Neural crest cell (in vitro differentiated cells): ENCODE measurements around the gene AP3M1. TPM values are rescaled to one million over a fixed set of nuclear protein-coding genes. Genes with fewer than 3 reads are reported as not detected.

ENCODE experiments used
- DNase-seq: peaks from one replicate; pipeline ENCODE4 v3.0.0; 2021; ENCODE audit warnings: low read depth, mixed read lengths, low spot score
- H3K27ac Mint-ChIP-seq: one replicate; pipeline ENCODE4 v1.8.0; 2021; ENCODE audit warnings: mild to moderate bottlenecking, mixed read lengths; ENCODE audit not compliant: unreplicated experiment
- H3K27me3 Mint-ChIP-seq: 2 replicates; pipeline ENCODE4 v1.8.0; 2021; ENCODE audit warnings: low read depth, mild to moderate bottlenecking, mixed read lengths
- H3K36me3 Mint-ChIP-seq: 2 replicates; pipeline ENCODE4 v1.8.0; 2021; ENCODE audit warnings: low read depth, mild to moderate bottlenecking, mixed read lengths
- H3K4me1 Mint-ChIP-seq: 2 replicates; pipeline ENCODE4 v1.8.0; 2021; ENCODE audit warnings: mixed read lengths
- H3K4me3 Mint-ChIP-seq: one replicate; pipeline ENCODE4 v1.8.0; 2021; ENCODE audit warnings: mild to moderate bottlenecking, mixed read lengths
- H3K9me3 Mint-ChIP-seq: 2 replicates; pipeline ENCODE4 v1.8.0; 2021; ENCODE audit warnings: mixed read lengths
- long read RNA-seq: library from polyadenylated mRNA; unstranded; transcript quantifications from one replicate; pipeline ENCODE4 v2.0.0, GENCODE V29; 2020
- total RNA-seq: library from RNA; stranded (reverse); gene quantifications from 2 replicates; pipeline ENCODE4 v1.2.1, GENCODE V29; 2021
- TF ChIP-seq, protein P1 (sequence below): fragments of 200-600 bp; sonication (generic); conservative IDR thresholded peaks from 2 replicates; pipeline ENCODE4 v1.5.0; 2021; ENCODE audit warnings: antibody characterized with exemption, mild to moderate bottlenecking

AP3M1 gene, protein sequence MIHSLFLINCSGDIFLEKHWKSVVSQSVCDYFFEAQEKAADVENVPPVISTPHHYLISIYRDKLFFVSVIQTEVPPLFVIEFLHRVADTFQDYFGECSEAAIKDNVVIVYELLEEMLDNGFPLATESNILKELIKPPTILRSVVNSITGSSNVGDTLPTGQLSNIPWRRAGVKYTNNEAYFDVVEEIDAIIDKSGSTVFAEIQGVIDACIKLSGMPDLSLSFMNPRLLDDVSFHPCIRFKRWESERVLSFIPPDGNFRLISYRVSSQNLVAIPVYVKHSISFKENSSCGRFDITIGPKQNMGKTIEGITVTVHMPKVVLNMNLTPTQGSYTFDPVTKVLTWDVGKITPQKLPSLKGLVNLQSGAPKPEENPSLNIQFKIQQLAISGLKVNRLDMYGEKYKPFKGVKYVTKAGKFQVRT
- 69.5 and 73.1 TPM in 2 replicates for total RNA-seq
- long read RNA-seq, full-length matches to known transcripts = 84 of 107 reads
- long read RNA-seq, partial matches to known transcripts = 6 of 107 reads
- long read RNA-seq, other reads (novel, unspliced or antisense) = 17 of 107 reads

DNA sequence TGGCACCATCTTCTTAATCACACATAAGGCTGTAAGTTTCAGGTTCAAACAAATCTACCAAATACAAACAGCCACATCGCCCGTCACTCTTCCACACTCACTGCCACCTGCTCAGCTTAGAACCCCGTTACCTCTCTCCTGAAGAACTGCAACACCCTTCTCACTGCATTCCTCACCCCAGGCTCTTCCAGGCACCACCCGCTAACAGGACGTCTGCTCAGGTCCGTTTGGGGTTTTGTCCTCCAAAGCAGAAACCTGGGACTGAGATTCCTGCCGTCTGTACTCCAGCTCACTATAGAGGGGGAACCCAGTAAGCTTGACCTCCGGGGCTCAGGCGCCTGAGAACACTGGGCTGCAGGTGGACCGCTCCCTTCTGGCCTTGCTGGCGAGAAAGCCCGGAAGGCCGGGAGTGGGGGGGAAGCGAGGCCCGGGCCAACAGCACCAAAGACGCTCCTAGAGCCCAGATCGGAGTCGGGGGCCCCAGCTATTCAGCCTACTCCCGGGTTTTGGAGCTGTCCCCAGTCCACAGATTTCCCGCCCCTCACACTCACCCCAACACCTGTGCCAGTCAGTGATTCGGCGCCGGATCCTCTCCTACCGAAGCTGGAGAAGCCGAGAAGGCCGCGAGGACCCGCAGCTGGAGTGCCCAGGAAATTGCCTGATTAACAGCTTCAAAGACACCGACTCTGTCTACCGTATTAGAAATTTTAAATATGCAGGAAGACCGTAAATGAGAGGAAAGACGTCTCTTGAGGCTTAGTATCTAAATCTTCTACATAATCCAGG lies at the start of gene AP3M1:
Gene AP3M1 (minus strand): TSS at position 625 of the 786 bp plus-strand sequence. CDS start 12,449 bp downstream, outside the sequence.
- no peak within 1 kb of the TSS for H3K27ac Mint-ChIP-seq
- no peak within 1 kb of the TSS for H3K4me3 Mint-ChIP-seq
- no peak for DNase-seq
- H3K27me3 Mint-ChIP-seq = no peaks in the 10 kb centered on the region
- peaks cover 37% of the 10 kb centered on the region for H3K4me1 Mint-ChIP-seq
- H3K36me3 Mint-ChIP-seq = no peaks in the 10 kb centered on the region
- no peaks in the 10 kb centered on the region for H3K9me3 Mint-ChIP-seq
- TF ChIP-seq, protein P1, sequence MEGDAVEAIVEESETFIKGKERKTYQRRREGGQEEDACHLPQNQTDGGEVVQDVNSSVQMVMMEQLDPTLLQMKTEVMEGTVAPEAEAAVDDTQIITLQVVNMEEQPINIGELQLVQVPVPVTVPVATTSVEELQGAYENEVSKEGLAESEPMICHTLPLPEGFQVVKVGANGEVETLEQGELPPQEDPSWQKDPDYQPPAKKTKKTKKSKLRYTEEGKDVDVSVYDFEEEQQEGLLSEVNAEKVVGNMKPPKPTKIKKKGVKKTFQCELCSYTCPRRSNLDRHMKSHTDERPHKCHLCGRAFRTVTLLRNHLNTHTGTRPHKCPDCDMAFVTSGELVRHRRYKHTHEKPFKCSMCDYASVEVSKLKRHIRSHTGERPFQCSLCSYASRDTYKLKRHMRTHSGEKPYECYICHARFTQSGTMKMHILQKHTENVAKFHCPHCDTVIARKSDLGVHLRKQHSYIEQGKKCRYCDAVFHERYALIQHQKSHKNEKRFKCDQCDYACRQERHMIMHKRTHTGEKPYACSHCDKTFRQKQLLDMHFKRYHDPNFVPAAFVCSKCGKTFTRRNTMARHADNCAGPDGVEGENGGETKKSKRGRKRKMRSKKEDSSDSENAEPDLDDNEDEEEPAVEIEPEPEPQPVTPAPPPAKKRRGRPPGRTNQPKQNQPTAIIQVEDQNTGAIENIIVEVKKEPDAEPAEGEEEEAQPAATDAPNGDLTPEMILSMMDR = no peak

DNA sequence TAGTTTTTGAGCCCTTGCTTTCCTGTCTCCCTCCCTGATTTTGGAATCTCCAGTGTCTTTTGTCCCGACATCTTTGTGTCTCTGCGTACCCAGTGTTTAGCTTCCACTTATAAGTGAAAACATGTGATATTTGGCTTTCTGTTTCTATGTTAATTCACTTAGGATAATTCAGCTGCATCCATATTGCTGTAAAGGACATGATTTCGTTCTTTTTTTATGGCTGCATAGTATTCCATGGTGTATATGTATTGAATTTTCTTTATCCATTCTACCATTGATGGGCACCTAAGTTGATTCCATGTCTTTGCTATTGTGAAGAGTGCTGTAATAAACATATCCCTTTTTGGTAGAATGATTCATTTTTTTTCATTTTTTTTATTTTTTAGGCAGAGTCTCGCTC lies 48.7 kb upstream of the AP3M1 start:
- H3K27ac Mint-ChIP-seq = no peak overlapping the region
- no peak for DNase-seq
- H3K36me3 Mint-ChIP-seq = no peaks in the 10 kb centered on the region
- H3K9me3 Mint-ChIP-seq = peaks cover 3% of the 10 kb centered on the region
- no peaks in the 10 kb centered on the region for H3K4me1 Mint-ChIP-seq
- no peak overlapping the region for H3K4me3 Mint-ChIP-seq
- H3K27me3 Mint-ChIP-seq = no peaks in the 10 kb centered on the region
- TF ChIP-seq, protein P1 = no peak

DNA sequence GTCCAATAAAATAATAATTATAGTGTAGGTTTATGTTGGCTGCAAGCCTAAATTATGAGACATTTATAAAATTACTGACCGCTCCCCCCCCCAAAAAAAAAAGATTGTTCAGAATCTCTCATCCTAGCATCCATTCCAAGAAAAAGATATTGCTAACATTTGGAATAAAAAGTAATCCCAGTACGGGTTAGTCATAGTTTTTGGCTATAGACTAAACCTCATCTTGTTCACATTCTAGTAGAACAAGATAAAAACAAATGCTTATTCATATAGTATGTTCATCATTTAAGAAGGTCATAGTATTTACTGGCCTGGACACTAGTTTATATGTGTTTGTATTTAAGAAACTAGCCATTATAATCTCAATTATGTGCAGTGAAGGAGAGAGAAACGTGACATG lies 44.4 kb upstream of the AP3M1 start:
- Mint-ChIP-seq H3K4me1 (peaks cover 6% of the 10 kb centered on the region), H3K4me3 (no peak overlapping the region), H3K36me3 (no peaks in the 10 kb centered on the region), H3K9me3 (peaks cover 3% of the 10 kb centered on the region), H3K27ac (no peak overlapping the region), H3K27me3 (no peaks in the 10 kb centered on the region)
- TF ChIP-seq, protein P1 = no peak
- DNase-seq = no peak

DNA sequence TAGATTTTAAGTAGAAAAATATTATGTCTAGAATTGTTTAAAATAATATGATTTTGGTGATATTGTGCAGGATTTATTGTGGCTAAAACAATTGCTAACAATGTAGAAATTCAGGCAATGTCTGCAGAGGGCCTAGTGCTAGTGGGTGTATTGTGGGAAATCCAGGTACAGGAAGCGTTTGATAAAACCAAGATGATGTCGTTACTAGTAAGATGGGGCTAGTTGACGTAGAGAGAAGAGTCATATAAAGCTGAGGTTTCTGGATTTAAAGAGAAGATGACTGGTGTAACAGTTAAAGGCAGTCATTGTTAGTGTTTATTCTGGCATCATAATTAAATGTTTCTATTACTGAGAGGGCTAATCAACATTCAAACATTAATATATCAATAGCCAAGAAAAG lies 43.9 kb upstream of the AP3M1 start:
- Mint-ChIP-seq H3K36me3 (no peaks in the 10 kb centered on the region), H3K9me3 (peaks cover 3% of the 10 kb centered on the region), H3K27ac (no peak overlapping the region), H3K4me3 (no peak overlapping the region), H3K27me3 (no peaks in the 10 kb centered on the region), H3K4me1 (peaks cover 10% of the 10 kb centered on the region)
- DNase-seq = no peak
- TF ChIP-seq, protein P1 = no peak

DNA sequence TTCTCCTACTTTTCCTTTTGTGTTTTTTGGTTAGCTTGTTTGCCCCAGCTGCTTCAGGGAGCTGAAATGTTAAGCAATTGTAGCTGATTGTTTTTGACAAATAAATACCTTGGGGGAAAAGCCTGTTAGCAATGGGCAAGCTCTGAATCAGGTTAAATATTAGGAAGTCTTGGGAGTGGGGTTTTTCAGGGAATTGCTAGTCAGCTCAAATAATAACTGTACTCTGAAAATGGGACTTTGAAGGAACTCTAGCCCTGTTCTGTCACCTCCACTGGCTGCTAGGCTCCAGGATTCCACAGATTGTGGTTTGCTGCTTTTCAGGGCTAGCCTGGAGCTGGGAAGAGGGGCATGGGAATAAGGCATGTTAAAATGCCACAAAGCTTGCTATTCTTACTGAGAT lies 39.9 kb upstream of the AP3M1 start:
- TF ChIP-seq, protein P1 = no peak
- no peaks in the 10 kb centered on the region for H3K27me3 Mint-ChIP-seq
- DNase-seq = no peak
- no peak overlapping the region for H3K4me3 Mint-ChIP-seq
- H3K36me3 Mint-ChIP-seq = no peaks in the 10 kb centered on the region
- H3K9me3 Mint-ChIP-seq = no peaks in the 10 kb centered on the region
- H3K4me1 Mint-ChIP-seq = peaks cover 17% of the 10 kb centered on the region
- no peak overlapping the region for H3K27ac Mint-ChIP-seq
